Body of pancreas (tissue), 4 donors: Measurements from ENCODE around the gene TENT4A.

Source experiments
- POLR2A ChIP-seq, 3 donors: fragments of 450-650 bp; IDR thresholded peaks; one replicate each; pipeline ENCODE4 v1.6.1; 2016; ENCODE audit warnings: antibody characterized with exemption in 3 of 3, mild to moderate bottlenecking in 2 of 3
- TF ChIP-seq, protein P1 (sequence below), 7 experiments: fragments of 450-650 bp in 4 of 7; fragments of 200-600 bp in 3 of 7; sonication (generic) in 3 of 7; IDR thresholded peaks; one replicate each; pipeline ENCODE4 v1.5.1; 2016 to 2019; ENCODE audit warnings: antibody characterized with exemption in 7 of 7

DNA sequence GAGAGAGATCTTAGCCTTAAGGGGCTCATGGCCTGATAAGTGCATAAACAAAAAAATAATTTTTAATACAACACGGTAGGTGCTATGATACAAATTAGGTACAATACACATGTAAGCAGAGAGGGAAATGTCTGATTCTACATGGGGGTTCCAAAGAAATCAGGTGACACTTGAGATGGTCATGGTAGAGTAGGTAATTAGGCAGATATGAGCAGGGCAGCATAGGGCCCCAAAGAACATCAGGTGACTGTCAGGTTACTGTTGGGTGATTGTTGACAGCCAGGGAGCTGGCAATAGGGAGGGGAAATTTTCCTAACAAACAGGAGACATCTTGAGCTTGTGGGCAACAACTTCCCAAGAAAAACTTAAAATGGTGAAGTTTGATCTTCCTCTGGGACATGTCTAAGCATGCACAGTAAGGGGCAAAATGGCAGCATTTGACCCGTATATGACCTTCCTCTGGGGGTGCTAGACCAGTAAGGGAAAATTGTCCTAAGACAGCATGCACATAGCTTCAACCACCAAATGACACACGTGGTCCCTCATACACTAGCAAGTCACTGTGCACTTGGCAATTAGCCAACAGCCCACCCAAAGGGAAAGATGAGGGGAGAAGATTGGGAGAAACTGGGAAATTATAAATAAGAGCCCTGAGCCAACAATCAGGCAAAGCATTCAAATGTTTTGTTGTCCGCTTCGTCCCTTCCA lies 37.3 kb upstream of the TENT4A start:
- TF ChIP-seq, protein P1, sequence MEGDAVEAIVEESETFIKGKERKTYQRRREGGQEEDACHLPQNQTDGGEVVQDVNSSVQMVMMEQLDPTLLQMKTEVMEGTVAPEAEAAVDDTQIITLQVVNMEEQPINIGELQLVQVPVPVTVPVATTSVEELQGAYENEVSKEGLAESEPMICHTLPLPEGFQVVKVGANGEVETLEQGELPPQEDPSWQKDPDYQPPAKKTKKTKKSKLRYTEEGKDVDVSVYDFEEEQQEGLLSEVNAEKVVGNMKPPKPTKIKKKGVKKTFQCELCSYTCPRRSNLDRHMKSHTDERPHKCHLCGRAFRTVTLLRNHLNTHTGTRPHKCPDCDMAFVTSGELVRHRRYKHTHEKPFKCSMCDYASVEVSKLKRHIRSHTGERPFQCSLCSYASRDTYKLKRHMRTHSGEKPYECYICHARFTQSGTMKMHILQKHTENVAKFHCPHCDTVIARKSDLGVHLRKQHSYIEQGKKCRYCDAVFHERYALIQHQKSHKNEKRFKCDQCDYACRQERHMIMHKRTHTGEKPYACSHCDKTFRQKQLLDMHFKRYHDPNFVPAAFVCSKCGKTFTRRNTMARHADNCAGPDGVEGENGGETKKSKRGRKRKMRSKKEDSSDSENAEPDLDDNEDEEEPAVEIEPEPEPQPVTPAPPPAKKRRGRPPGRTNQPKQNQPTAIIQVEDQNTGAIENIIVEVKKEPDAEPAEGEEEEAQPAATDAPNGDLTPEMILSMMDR (IDR thresholded peaks at IDR 0.05): no peak
- TF ChIP-seq POLR2A (IDR thresholded peaks at IDR 0.05): no peak
